ENCODE data around the gene HPCAL1. TPM values are rescaled to one million over a fixed set of nuclear protein-coding genes. Genes with fewer than 3 reads are reported as not detected.

The HPCAL1 gene
- total RNA-seq, 1 donor: 34.4 TPM

GRCh38 chr2:10337449-10338269 is 35.0 kb downstream of the HPCAL1 start:
- no peak overlapping the region for H3K4me3 ChIP-seq (ENCODE audit: low read depth, low read length)
- TF ChIP-seq, protein P1, sequence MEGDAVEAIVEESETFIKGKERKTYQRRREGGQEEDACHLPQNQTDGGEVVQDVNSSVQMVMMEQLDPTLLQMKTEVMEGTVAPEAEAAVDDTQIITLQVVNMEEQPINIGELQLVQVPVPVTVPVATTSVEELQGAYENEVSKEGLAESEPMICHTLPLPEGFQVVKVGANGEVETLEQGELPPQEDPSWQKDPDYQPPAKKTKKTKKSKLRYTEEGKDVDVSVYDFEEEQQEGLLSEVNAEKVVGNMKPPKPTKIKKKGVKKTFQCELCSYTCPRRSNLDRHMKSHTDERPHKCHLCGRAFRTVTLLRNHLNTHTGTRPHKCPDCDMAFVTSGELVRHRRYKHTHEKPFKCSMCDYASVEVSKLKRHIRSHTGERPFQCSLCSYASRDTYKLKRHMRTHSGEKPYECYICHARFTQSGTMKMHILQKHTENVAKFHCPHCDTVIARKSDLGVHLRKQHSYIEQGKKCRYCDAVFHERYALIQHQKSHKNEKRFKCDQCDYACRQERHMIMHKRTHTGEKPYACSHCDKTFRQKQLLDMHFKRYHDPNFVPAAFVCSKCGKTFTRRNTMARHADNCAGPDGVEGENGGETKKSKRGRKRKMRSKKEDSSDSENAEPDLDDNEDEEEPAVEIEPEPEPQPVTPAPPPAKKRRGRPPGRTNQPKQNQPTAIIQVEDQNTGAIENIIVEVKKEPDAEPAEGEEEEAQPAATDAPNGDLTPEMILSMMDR (IDR thresholded peaks at IDR 0.05; ENCODE audit: insufficient read depth, low read length): no peak
- DNase-seq (ENCODE audit: low read depth): no peak

DNA sequence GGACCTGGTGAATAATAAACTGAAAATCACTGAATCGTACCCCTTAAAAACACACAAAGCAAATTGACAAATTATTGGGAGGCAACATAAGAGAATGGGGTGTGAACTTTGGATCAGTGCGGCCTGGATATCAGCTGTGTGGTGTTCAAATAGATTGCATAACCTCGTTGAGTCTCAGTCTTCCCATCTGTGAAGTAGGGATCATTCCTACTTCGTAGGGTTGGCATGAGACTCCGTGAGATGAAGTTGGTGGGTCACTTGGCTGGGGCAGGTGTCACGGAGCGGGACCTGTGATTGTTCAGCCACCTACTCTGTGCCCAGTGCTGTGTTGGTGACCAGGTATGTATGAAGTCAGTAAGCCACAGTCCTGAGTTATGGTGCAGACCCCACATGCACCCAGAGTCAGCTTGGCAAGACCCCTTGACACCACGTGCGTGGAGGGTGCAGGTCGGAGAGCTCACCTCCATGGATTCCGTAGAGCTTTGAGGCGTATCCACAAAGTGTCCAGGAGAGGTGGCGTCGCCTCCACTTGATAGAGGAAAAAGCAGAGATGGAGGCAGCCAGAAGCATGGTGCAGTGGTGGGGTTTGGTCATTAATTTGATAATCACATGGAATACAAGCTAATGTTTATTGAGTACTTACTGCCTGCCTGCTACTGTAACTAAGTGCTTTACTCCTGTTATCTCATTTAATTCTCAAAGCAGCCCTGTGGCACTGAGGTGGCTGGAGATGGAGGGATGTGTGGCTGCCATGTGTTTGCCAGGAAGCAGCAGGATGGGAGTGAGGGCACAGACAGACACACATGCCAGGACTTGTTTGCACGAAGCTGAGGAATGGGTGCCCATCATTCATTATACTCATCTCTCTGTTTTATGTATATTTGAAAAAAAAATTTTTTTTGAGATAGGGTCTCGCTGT is 35.8 kb downstream of the HPCAL1 start:
- TF ChIP-seq, protein P1 (IDR thresholded peaks at IDR 0.05; ENCODE audit: insufficient read depth, low read length): no peak
- no peak for DNase-seq (ENCODE audit: low read depth)

GRCh38 chr2:10339647-10340592 is 37.2 kb downstream of the HPCAL1 start:
- TF ChIP-seq, protein P1 (IDR thresholded peaks at IDR 0.05; ENCODE audit: insufficient read depth, low read length): no peak
- DNase-seq (ENCODE audit: low read depth): no peak
- H3K4me3 ChIP-seq (ENCODE audit: low read depth, low read length): no peak overlapping the region

More for the DNA sequence above, 35.8 kb downstream of the HPCAL1 start:
- H3K4me3 ChIP-seq (ENCODE audit: low read depth, low read length): no peak overlapping the region

DNA sequence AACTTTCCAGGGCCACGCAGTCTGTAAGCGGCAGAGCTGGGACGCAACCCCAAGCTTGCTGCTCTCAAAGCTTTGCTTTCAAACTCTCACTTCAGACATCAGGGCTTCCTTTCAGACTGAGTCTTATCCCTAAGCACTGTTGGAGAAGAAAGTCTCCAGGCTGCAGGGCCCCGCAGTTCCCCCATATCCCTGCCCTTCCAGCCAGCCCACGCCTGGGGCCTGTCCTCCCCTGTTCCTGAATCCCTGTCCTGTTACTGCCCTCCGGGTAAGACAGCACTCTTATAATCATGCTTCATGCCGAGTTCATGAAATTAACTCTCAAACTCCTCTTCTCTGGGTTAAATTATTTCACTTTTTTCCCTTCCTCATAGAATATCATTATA is 37.9 kb downstream of the HPCAL1 start:
- TF ChIP-seq, protein P1 (IDR thresholded peaks at IDR 0.05; ENCODE audit: insufficient read depth, low read length): no peak
- DNase-seq (ENCODE audit: low read depth): no peak
- no peak overlapping the region for H3K4me3 ChIP-seq (ENCODE audit: low read depth, low read length)

- H3K4me3 ChIP-seq (ENCODE audit: low read depth, low read length): no peak overlapping the region
- TF ChIP-seq, protein P1 (IDR thresholded peaks at IDR 0.05; ENCODE audit: insufficient read depth, low read length): no peak
- DNase-seq (ENCODE audit: low read depth): no peak
These were observed 38.5 kb downstream of the HPCAL1 start for GRCh38 chr2:10341193-10341592.

All from fibroblast of the aortic adventitia (primary cell).